RWPE2 (cell line): ENCODE measurements around the gene ASIC2.

Experiments
- ATAC-seq: fragments of 200-7000 bp; cut with Tn5 transposase; 3 replicates; pipeline ENCODE4 v1.9.1; 2021; ENCODE audit warnings: low read depth
- DNase-seq: peaks from one replicate; pipeline ENCODE4 v3.0.0-alpha.2; 2020; ENCODE audit warnings: low spot score
- H3K27ac ChIP-seq: fragments of 450-650 bp; 2 replicates; pipeline ENCODE4 v1.5.1; 2017; ENCODE audit warnings: mild to moderate bottlenecking; ENCODE audit not compliant: poor library complexity, severe bottlenecking
- H3K27me3 ChIP-seq: fragments of 250-450 bp; sonication (Bioruptor Pico); 2 replicates; pipeline ENCODE4 v1.5.1; 2021; ENCODE audit warnings: mild to moderate bottlenecking, moderate library complexity; ENCODE audit not compliant: insufficient read depth, poor library complexity, severe bottlenecking
- H3K36me3 ChIP-seq: fragments of 250-450 bp; sonication (Bioruptor Pico); 2 replicates; pipeline ENCODE4 v1.5.1; 2020; ENCODE audit warnings: low read depth, mild to moderate bottlenecking, moderate library complexity
- H3K4me1 ChIP-seq: fragments of 250-450 bp; sonication (Bioruptor Pico); 2 replicates; pipeline ENCODE4 v1.5.1; 2021; ENCODE audit warnings: mild to moderate bottlenecking, moderate library complexity; ENCODE audit not compliant: insufficient read depth, poor library complexity, severe bottlenecking
- H3K4me3 ChIP-seq: fragments of 250-450 bp; sonication (Bioruptor Pico); 2 replicates; pipeline ENCODE4 v1.5.1; 2021; ENCODE audit warnings: mild to moderate bottlenecking, moderate library complexity; ENCODE audit not compliant: severe bottlenecking
- H3K9me3 ChIP-seq: fragments of 250-450 bp; sonication (Bioruptor Pico); 2 replicates; pipeline ENCODE4 v1.5.1; 2021; ENCODE audit warnings: mild to moderate bottlenecking, moderate library complexity; ENCODE audit not compliant: severe bottlenecking
- TF ChIP-seq, protein P1 (sequence below): fragments of 450-650 bp; IDR thresholded peaks from one replicate; pipeline ENCODE4 v1.5.1; 2017; ENCODE audit warnings: mild to moderate bottlenecking, moderate library complexity; ENCODE audit not compliant: poor library complexity, severe bottlenecking

The ASIC2 gene

DNA sequence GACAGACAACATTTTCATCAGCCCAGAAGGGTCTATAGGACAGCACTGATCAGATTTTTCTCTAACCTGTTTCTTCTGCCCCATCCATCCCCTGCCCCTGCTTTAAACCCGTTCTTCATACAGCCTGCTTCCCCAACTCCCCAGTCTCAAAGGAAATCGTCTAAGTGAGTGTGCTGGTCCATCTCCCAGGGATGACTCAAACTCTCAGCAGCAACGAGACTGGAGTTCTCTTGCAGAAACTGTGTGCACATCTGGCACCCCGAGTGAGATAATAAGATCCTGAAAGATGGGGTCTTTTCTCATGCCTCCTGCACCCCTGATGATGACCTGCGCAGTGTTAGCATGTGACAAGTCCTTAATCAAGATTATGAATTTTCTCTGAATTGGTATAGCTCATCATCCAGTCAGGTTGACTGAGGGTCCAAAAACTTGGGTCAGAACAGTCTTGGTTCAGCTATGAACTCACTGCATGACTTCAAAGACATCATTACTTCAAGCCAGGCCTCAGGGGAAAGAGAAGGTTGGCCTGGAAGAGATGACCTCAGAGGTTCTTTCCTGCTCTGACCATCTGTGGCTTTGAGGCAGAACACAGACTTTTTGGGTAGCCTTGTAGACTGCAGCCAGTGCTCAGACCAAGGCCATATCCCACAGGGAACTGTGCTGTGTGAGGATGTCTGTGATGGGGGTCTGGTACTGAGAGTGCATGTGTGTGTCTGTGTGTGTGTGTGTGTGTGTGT, 183.6 kb downstream of the ASIC2 start:
- no peak overlapping the region for H3K27ac ChIP-seq
- DNase-seq (no peak), ATAC-seq (no peak)
- no peaks in the 10 kb centered on the region for H3K27me3 ChIP-seq
- H3K36me3 ChIP-seq = no peaks in the 10 kb centered on the region
- H3K4me3 ChIP-seq = no peak overlapping the region
- TF ChIP-seq, protein P1, sequence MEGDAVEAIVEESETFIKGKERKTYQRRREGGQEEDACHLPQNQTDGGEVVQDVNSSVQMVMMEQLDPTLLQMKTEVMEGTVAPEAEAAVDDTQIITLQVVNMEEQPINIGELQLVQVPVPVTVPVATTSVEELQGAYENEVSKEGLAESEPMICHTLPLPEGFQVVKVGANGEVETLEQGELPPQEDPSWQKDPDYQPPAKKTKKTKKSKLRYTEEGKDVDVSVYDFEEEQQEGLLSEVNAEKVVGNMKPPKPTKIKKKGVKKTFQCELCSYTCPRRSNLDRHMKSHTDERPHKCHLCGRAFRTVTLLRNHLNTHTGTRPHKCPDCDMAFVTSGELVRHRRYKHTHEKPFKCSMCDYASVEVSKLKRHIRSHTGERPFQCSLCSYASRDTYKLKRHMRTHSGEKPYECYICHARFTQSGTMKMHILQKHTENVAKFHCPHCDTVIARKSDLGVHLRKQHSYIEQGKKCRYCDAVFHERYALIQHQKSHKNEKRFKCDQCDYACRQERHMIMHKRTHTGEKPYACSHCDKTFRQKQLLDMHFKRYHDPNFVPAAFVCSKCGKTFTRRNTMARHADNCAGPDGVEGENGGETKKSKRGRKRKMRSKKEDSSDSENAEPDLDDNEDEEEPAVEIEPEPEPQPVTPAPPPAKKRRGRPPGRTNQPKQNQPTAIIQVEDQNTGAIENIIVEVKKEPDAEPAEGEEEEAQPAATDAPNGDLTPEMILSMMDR = no peak
- H3K4me1 ChIP-seq = peaks cover 13% of the 10 kb centered on the region
- no peaks in the 10 kb centered on the region for H3K9me3 ChIP-seq

DNA sequence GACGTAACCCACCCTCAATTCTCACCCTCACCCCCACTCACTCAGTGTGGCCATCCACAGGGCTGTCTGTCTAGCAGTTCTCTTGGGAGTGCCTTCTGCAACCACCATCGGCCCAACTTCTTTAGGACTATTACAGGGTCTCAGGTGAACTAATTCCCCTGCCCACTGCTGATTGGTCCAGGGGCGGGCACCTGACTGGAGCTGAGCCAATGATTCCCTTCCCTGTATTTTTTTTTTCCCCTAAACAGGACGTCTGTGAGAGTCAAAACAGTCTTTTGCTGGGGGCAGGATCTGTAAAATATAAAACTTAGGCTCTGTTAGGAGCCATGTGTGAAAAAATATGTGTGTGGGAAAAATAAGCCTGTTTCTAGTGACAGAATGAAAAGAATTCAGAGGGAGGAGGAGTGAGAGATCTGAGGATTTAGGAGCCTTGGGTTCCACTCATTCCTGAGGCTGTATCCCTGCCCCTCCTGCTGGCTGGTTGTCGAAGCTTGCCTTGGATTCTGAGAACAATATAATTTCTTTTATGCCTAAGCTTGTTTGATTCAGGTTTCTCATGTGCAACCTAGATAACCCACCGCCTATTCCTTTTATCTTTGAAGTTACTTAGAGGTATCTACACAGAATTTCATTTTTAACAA, 186.4 kb downstream of the ASIC2 start:
- no peaks in the 10 kb centered on the region for H3K36me3 ChIP-seq
- DNase-seq (no peak), ATAC-seq (no peak)
- no peak overlapping the region for H3K27ac ChIP-seq
- TF ChIP-seq, protein P1 = no peak
- H3K4me3 ChIP-seq = no peak overlapping the region
- no peaks in the 10 kb centered on the region for H3K9me3 ChIP-seq
- H3K4me1 ChIP-seq = no peaks in the 10 kb centered on the region
- H3K27me3 ChIP-seq = no peaks in the 10 kb centered on the region

DNA sequence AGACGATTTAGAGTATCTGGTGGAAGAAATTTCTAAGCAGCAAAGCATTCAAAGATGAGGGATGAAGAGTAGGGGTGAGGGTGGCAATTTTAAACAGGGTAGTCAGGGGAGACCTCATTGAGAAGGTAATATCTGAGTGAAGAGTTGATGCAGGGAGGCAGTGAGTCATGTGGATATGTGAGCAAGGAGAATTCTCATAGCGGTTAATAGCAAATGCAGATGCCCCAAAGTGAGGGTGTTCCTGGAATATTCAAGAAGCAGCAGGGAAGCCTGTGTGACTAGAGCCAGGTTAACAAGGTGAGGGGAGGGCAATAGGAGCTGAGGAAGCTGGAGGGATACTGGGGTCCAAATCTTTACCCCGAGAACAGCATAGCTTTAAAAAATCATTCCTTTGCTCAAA, 187.2 kb downstream of the ASIC2 start:
- no peaks in the 10 kb centered on the region for H3K27me3 ChIP-seq
- no peak for ATAC-seq
- TF ChIP-seq, protein P1 = no peak
- H3K36me3 ChIP-seq = no peaks in the 10 kb centered on the region
- no peaks in the 10 kb centered on the region for H3K4me1 ChIP-seq
- H3K9me3 ChIP-seq = no peaks in the 10 kb centered on the region
- H3K4me3 ChIP-seq = no peak overlapping the region
- no peak for DNase-seq
- no peak overlapping the region for H3K27ac ChIP-seq

DNA sequence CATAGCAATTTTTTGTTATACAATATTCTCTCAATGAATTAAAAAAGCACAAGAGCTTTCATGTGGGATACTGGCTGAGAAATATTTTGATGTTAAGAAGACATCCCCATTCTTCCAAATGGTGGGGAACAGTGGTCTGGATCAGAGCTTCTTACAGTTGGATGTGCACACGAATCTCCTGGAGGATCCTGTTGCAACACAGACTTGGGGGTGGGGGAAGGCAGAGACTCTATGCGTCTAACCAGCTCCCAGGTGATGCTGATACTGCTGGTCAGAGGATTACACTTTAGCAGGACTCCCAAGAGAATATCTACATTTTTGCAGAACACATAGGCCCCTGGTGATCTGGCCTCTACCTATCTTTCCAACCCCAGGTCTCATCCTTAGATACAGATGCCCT, 193.2 kb downstream of the ASIC2 start:
- DNase-seq (no peak), ATAC-seq (no peak)
- Histone ChIP-seq H3K27ac (no peak overlapping the region), H3K4me1 (no peaks in the 10 kb centered on the region), H3K9me3 (no peaks in the 10 kb centered on the region), H3K36me3 (no peaks in the 10 kb centered on the region), H3K27me3 (no peaks in the 10 kb centered on the region), H3K4me3 (no peak overlapping the region)
- TF ChIP-seq, protein P1 = no peak

DNA sequence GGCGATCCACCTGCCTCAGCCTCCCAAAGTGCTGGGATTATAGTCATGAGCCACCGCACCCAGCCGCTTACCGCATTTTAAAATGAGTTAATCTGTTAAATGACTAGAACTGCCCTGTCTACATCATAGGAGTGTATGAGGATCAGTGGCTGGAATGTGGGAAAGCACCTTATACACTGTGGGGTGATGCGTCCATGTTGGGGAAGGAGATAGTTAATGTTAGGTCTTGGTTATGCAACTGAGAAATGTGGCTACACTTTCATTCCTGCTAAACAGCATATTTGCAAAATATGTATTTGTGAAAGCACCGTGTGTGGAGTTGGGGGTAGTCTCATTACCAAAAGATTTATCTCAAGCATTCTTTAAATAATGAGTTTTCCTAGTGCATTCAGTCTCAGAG, 193.8 kb downstream of the ASIC2 start:
- no peaks in the 10 kb centered on the region for H3K9me3 ChIP-seq
- H3K36me3 ChIP-seq = no peaks in the 10 kb centered on the region
- DNase-seq (no peak), ATAC-seq (no peak)
- TF ChIP-seq, protein P1 = no peak
- no peaks in the 10 kb centered on the region for H3K4me1 ChIP-seq
- H3K27me3 ChIP-seq = no peaks in the 10 kb centered on the region
- no peak overlapping the region for H3K27ac ChIP-seq
- H3K4me3 ChIP-seq = no peak overlapping the region
